Stomach smooth muscle (tissue), 2 donors: ENCODE results near the gene B3GALT2.

Experiments used
- H3K27ac ChIP-seq: one replicate; pipeline ENCODE4 v1.7.0; 2013; ENCODE audit warnings: mild to moderate bottlenecking, low read length, inconsistent platforms
- H3K27me3 ChIP-seq, 2 donors: one replicate each; pipeline ENCODE4 v1.7.0; 2013; ENCODE audit warnings: low read length in 2 of 2; ENCODE audit not compliant: insufficient read depth in 2 of 2, control insufficient read depth in 1 of 2
- H3K36me3 ChIP-seq, 2 donors: one replicate each; pipeline ENCODE4 v1.7.0; 2013; ENCODE audit warnings: low read length in 2 of 2; ENCODE audit not compliant: control insufficient read depth in 2 of 2, insufficient read depth in 2 of 2
- H3K4me1 ChIP-seq: one replicate; pipeline ENCODE4 v1.7.0; 2013; ENCODE audit warnings: low read length; ENCODE audit not compliant: control insufficient read depth, insufficient read depth
- H3K4me3 ChIP-seq, 2 donors: one replicate each; pipeline ENCODE4 v1.7.0; 2013; ENCODE audit warnings: low read length in 2 of 2
- H3K9ac ChIP-seq, 2 donors: one replicate each; pipeline ENCODE4 v1.7.0; 2013; ENCODE audit warnings: low read length in 2 of 2, mild to moderate bottlenecking in 1 of 2
- H3K9me3 ChIP-seq, 2 donors: one replicate each; pipeline ENCODE4 v1.7.0; 2013; ENCODE audit warnings: low read length in 2 of 2; ENCODE audit not compliant: control insufficient read depth in 2 of 2
- donor health status: healthy.
- donor health status: Pancreatic carcinoma.

B3GALT2 gene

DNA sequence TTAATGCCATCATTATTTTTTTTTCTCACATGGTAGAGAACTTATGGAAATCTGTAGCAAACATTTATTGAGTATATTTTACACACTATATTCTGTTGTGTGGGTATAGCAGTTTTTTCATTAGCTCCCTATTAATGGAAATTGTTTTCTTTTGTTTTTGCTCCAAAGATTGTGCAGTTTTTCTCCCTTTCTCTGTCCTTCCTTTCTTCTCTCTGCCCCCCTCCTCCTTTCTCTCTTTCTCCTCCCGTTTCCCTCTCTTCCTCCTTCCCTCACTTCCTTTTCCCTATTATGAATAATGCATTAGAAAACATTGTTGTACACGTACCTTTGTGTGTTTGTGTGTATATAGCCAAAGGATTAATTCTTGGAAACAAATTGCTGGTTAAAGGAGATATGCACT, 44.0 kb downstream of the B3GALT2 start:
- H3K9me3 ChIP-seq: no peaks in the 10 kb centered on the region
- no peak overlapping the region for H3K9ac ChIP-seq
- H3K27ac ChIP-seq: no peak overlapping the region
- no peaks in the 10 kb centered on the region for H3K27me3 ChIP-seq
- peaks cover 14 to 19% of the 10 kb centered on the region in 2 donors for H3K36me3 ChIP-seq
- no peaks in the 10 kb centered on the region for H3K4me1 ChIP-seq
- H3K4me3 ChIP-seq: no peak overlapping the region

DNA sequence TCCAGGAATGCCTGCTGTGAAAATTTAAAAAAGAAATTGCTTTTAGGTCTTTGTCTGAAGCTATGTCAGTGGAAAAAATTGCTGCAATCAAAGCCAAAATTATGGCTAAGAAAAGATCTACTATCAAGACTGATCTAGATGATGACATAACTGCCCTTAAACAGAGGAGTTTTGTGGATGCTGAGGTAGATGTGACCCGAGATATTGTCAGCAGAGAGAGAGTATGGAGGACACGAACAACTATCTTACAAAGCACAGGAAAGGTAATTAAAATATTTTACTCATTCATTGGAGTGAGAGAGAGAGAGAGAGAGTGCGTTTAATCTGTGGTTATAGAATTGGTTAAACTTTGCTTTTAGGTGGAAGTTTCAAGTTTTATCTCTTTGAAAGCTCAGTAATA, 44.6 kb downstream of the B3GALT2 start:
- Histone ChIP-seq H3K36me3 (peaks cover 14 to 19% of the 10 kb centered on the region in 2 donors), H3K4me3 (no peak overlapping the region)

DNA sequence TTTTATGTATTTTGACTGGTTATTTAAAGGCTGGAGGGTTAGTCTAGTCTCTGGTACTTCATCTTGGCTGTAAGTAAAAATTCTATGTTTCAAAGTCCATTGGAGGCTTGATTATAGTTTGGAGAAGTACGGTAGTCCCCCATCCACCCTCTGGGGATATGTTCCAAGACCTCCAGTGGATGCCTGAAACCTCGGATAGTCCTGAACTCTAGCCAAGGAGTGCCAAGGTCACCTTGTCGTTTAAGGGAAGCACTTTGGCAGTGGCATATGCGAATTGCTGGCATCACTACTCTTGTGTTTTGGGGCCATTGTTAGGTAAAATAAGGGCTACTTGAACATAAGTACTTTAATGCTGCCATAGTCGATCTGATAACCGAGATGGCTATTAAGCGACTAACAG, 46.2 kb downstream of the B3GALT2 start:
- Histone ChIP-seq H3K4me1 (no peaks in the 10 kb centered on the region), H3K9me3 (no peaks in the 10 kb centered on the region), H3K27ac (no peak overlapping the region), H3K36me3 (peaks cover 14 to 19% of the 10 kb centered on the region in 2 donors), H3K27me3 (no peaks in the 10 kb centered on the region), H3K4me3 (no peak overlapping the region), H3K9ac (no peak overlapping the region)

More for the DNA sequence above, 44.6 kb downstream of the B3GALT2 start:
- H3K9ac ChIP-seq: no peak overlapping the region
- no peaks in the 10 kb centered on the region for H3K27me3 ChIP-seq
- H3K4me1 ChIP-seq: no peaks in the 10 kb centered on the region
- no peaks in the 10 kb centered on the region for H3K9me3 ChIP-seq
- H3K27ac ChIP-seq: no peak overlapping the region

DNA sequence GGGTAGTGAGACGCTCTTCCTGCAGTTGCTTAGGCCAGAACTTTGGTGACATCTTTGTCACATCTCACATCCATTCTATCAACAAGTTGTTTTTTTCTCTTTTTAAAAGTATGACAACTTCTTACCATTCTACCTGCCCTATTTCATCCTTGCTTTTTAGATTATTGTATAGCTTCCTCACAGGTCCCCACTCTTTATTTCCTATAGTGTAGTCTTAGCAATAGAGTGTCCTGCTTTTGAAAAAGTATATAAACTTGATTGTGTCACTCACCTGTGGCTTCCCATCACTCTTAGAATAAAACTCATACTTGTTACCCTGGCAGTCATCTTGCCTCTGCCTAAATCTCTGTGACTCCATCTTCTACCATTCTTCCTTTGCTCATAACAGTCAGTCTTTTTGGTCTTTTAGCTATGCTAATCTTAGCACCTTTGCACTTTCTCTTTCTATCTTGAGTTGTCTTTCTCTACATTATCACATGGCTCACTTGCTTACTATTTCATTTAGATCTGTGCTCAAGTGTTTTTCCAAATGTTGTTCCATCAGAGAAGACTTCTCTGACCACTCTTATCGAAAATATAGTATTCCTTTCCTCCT, 55.0 kb downstream of the B3GALT2 start:
- no peaks in the 10 kb centered on the region for H3K27me3 ChIP-seq
- no peaks in the 10 kb centered on the region for H3K4me1 ChIP-seq
- H3K36me3 ChIP-seq: peaks cover 8 to 20% of the 10 kb centered on the region in 2 donors
- H3K27ac ChIP-seq: no peak overlapping the region
- no peak overlapping the region for H3K4me3 ChIP-seq
- no peak overlapping the region for H3K9ac ChIP-seq
- H3K9me3 ChIP-seq: no peaks in the 10 kb centered on the region
